Stimulated activated CD8-positive, alpha-beta memory T cell treated with anti-CD3 and anti-CD28 coated beads, Interleukin-15, amount 100 ng/mL, for 4 hours (primary cell): ENCODE data around the gene RPTOR.
"Not testable (repeated sequence)": the region's sequence is repeated elsewhere in the genome, so short reads cannot be mapped to it uniquely, and the experiment has no call there.

Experiments
- DNase-seq, 2 donors: peaks; one replicate each; pipeline ENCODE4 v3.0.0-alpha.2; 2020; ENCODE audit warnings: low read depth in 2 of 2

RPTOR gene

DNA sequence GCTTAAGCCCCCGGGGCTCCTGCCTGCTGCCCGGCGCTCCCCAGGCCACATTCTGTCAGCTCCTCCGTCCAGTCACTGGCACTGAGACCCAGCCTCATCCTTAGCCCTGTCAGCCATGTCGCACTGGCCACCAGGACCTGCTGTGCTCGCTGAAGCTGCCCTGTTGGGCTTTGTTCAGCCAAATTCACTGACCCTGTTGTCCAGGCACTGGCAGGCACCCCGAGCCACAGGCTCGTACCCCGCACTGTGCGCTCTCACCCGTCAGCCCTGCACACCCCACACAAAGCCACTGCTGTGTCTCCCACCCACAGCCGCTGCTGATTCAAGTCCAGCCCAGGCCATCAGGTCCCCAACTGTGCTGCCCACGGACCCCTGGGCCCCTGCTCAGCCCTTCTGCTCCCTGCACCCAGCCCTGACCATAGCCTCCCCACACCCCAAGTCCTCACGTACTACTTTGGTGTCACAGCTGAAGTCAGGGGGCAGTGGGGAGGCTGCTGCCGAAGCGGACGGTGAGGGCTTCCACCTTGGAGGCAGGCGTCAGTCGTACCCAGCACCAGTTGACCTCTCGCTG is 315.5 kb downstream of the RPTOR start:
- no peak for DNase-seq

GRCh38 chr17:80860703-80861417 is 316.2 kb downstream of the RPTOR start:
- DNase-seq, result no peak

DNA sequence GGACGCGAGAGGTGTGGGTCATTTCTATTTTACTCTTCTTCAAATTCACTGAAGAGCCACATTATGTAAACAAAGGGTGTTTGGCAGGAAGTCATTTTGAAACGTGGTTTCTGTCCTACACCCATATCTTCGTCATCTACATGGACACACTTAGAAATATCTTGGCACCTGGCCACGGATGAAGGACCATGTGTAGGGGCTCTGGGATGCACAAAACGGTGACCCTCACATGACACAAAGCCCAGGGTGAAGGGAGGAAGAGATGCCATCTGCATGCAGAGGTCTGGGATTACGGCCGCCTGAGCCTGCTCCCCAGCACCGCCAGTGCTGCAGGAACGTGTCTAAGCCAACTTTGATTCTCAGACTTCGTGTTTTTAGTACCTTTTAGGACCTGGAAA is 316.8 kb downstream of the RPTOR start:
- no peak for DNase-seq

DNA sequence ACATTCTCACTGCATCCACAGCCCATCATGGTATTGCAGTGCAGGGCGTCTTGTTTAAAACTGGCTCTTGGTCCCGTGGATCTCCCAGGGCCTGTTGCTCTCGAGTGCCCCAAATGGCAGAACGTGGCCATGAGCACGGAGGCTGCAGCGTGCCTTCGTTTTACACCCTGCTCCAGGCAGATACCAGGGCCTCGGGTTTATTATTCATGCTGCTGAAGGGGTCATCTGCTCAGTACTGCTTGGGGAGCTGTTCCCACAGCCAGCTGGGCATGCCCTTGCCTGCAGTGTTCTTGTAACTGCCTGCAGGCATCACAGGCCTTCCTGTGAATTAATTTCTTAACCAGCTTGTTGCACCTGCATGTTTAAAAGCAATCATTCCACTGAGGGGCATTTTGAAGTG is 317.3 kb downstream of the RPTOR start:
- no peak for DNase-seq

GRCh38 chr17:80862481-80862961 is 317.9 kb downstream of the RPTOR start:
- no peak for DNase-seq

DNA sequence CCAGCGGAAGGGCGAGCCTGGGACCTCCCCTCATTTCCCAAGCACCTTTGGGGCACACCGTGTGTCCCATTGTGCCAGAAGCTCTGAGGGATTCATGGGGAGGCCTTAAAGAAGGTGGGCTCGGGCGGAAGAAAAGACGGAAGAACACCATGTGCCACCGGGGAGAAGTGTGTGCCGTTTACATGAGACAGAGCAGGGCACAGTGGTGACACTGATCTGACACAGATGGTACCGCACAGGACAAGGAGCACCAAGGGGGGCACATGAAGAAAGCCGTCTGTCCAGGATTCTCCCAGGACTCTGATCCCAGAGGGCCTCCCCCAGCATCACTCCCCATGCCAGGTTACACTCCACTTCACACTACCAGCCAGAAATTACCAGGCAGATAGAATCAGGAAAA is 318.3 kb downstream of the RPTOR start:
- DNase-seq, result no peak

GRCh38 chr17:80863626-80864025 is 319.0 kb downstream of the RPTOR start:
- DNase-seq, result no peak

DNA sequence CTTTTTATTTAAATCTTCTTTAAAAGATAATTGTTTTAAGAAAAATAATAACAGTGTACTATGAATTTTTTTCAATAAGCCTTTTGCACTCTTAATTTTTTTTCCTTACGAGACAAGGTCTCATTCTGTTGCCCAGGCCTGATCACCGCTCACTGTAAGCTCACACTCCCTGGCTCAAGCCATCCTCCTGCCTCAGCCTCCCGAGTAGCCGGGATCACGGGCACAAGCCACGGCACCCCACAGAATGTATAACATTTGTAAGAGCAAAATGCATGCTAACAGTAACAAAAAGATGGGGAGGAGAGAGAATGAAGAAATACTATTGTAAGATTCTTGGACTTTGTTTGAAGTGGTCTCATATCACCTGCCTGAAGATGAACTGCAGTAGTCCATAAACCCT is 320.1 kb downstream of the RPTOR start:
- DNase-seq, result no peak

DNA sequence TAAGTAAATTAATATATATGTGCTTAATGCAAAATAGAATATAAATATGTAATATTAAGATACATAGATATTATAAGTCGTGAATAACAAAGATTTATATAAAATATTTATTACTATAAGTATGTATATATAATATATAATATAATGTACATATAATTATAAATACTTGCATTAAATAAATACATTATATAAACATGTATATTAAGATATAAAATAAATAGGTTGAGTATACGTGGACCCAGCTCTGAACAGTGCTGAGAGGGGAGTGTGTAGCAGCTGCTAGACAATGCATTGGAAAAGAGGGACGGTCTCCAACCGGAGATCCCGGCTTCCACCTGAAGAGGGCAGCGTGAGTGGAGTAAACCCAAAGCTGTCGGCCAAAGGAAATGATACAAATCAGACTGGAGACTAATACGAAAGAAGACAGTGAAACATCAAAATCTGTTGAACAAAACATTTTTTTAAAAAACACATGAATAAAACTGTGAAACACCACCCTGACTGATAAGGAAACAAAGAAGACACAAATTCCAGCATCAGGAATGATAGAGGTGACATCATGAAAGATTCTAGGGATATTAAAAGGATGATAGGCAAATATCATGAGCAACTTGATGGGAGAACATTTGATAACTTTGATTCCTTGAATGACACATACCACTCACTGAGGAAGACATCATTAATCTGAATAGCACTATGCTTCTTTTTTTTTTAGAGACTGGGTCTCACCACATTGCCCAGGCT is 321.6 kb downstream of the RPTOR start:
- DNase-seq, result peak in 1 of 2 donors; percentile 44

GRCh38 chr17:80868022-80868609 is 323.5 kb downstream of the RPTOR start:
- DNase-seq, result no peak

GRCh38 chr17:80869481-80870145 is 325.0 kb downstream of the RPTOR start:
- DNase-seq, result no peak

DNA sequence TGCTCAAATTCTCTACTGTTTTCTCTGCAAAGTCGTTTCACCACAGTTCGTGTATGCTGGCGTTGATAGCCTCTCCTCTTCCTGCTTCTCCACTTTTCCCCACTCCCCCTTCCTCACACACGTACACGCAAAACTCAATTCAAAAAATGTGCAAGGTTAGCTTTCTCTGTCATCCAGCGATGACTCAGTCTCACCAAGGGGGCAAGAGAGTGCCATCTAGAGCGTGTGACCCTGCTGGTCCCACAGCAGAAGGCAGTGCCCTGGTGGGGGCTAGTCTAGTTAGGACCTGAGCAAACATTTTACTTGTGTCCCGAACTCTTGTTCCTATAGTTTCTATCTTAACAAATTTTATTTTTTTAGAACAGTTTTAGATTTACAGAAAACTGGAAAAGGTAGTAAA is 325.8 kb downstream of the RPTOR start:
- no peak for DNase-seq

DNA sequence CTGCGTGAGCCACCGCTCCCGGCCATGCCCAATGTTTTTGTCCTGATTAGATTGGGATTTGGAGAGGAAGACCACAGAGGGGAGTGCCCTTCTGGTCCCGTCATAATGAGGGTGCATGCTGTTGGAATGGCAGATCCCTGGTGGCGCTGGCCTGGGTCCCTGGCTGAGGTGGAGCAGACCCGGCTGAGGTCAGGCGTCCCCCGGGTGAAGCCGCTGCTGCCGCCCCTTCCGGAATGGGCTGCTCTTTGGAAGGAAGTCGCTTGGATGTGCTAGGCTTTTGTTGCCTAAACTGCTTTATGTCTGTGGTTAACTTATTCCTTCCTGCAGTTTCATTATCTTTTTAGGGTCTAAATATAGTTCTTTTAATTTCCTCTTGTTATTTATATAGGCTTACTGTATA is 326.7 kb downstream of the RPTOR start:
- DNase-seq, result no peak

DNA sequence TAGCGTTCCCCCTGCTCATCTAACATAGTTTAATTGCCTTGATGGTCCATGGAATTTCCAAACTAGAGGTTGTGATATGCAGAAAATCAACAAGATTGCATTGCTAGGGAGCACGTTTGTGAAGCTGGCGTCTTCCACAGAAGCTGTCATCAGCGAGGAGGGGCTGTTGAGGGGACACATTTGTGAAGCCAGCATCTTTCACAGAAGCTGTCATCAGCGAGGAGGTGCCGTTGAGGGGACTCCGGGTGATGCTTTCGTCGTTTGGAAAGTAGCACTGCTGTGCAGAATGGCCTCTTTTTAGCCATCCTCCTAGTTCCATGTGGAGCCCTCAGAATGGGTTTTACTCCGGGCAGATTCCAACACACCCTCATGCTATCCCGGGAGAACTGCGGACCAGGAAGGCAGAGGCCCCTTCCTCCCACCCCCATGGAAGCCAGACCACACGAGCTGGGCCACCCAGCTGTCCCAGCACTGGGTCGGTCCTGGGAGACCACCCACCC is 327.4 kb downstream of the RPTOR start:
- no peak for DNase-seq

- no peak for DNase-seq
These were observed 328.1 kb downstream of the RPTOR start for GRCh38 chr17:80872501-80873306.

DNA sequence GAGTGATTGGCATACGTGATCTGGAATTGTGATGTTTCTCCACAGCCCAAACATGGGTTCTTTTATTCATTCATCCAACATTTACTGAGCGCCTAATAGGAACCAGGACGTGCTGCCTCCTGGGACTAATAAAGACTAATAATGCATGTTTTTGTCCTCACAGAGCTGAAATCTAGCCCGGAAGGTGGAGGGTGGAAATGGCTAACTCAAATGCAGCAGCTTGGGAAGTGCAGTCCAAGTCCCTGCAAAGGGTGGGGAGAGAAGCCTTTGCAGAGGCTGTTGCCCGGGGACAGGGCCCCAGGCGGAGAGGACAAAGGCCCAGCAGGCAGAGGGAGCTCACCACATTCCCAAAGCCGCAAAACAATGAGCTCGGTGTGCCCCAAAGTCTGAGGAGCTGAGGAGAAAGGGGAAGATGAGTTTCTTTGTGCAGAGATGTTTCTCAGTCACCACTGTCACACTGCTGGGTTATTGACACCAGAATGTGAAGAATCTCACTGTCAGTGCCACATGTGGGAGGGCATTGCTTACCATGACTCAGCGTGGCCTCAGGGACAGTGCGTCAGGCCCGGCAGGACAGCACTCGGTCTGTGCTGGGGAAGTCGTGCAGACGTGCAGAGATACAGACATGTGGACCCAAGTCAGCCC is 328.8 kb downstream of the RPTOR start:
- DNase-seq, result no peak

DNA sequence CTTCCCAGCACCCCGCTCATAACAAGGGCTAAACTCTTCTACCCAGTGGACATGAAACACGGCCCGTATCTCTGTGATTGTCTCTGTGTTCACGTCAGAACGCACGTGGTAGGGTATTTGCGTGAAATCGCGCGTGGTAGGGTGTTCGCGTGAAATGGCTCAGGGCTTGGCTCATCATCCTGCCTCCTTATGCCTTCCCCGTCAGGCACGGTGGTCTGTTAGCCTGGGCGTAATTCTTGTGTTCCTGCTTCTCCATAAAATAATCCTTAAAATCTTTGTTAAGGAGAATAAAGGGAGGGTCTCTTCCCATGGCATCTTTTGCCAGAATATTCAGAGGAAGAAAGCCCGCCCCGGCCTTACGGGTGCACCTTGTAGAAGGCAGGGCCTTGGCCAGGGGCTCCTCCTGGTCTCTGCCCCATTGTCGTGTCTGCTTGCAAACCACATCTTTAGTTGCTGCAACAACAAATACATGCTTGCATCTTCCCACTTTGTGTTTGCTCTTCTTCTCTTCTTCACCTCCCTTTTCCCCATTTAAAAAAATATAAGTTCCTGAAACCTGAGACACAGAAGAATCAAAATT is 330.3 kb downstream of the RPTOR start:
- no peak for DNase-seq

GRCh38 chr17:80875480-80875995 is 330.9 kb downstream of the RPTOR start:
- DNase-seq, result not testable (repeated sequence)

- DNase-seq, result not testable (repeated sequence)
These were observed 331.9 kb downstream of the RPTOR start for GRCh38 chr17:80876456-80876949.
